GM12892 (cell line): ENCODE results near the gene ZNF774.

ENCODE experiments used
- POLR2A ChIP-seq: IDR thresholded peaks from 2 replicates; pipeline ENCODE4 v1.6.1; 2011; ENCODE audit warnings: low read depth, low read length, control low read depth
- POLR2AphosphoS5 ChIP-seq: IDR thresholded peaks from 2 replicates; pipeline ENCODE4 v1.6.1; 2011; ENCODE audit warnings: low read depth, low read length, control low read depth

DNA sequence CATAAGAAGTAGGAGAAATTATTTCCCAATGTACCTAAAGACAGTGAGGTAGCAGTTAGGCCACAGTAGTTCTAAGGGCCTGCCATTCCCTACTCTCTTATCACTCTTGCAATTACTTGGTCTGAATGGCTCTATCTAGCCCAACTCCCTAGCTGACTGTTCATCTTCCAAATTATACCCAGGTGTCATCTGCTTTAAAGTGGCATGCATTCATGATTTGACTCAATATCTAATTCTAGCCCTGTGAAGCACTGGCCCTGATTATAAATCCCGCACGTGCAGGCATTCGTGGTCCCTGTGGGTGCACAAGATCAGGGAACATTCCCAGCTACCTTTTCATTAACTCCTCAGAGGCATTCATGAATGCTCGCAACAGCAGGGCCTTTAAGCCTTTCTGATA is 43.1 kb upstream of the ZNF774 start:
- TF ChIP-seq POLR2A (no peak), POLR2AphosphoS5 (no peak)
